Kidney capillary endothelial cell (primary cell): Measurements from ENCODE around the gene MYMK.

Source experiments
- DNase-seq: peaks from one replicate; pipeline ENCODE4 v3.0.0-alpha.2; 2018; ENCODE audit warnings: low spot score

MYMK gene

DNA sequence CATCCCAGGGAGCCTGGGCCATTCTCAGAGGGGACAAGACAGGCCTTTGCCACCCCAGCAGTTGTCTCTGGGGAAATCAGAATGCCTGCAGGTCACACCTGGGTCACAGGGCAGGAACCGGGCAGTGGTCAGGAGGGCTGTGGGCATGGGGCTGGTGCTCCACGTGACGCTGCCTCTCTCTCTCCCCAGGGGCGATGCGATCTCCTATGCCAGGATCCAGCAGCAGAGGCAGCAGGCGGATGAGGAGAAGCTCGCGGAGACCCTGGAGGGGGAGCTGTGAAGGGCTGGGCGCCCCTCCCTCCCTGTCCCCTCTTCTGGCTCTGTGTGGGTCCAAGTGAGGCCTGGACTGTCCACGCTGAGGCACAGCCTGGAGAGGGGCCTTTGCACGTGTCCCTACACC, 56.4 kb downstream of the MYMK start:
- DNase-seq, result no peak

DNA sequence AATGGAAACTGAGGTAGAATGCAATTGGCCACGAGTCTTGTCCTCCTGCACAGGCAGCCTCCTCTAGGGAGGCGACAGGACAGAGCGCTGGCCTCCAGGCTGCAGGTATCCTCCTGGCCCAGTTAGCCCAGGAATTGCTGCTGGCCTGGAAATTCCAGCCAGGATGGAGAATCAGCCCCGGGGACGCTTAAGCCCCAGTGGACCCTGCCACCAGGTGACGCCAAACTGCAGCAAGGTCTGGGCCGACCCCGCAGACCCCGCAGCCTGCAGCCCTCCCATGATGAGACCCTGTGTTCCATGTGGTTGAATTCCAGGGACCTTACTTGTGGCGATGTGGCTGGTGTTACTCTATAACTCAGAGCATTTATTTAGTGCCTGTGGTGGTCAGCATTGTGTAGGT, 57.7 kb downstream of the MYMK start:
- no peak for DNase-seq

DNA sequence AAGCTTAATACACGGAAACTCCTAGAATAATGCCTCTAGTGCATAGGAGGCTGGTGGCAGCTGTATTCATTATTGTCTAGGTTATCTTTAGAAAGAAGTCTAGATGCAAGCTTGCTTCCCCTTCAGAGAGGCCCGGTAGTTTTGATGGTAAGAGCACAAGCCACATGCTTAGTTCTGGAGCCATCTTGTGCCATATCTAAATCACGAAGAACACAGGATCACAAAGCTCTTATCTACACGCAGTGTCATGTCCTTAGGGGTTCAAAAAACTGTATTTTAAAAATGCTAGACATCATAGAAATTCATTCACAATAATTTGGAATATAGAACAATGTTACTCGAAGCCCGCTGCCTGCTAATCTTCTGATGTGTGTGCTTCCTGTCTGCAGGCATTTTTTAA, 58.8 kb downstream of the MYMK start:
- DNase-seq, result no peak

DNA sequence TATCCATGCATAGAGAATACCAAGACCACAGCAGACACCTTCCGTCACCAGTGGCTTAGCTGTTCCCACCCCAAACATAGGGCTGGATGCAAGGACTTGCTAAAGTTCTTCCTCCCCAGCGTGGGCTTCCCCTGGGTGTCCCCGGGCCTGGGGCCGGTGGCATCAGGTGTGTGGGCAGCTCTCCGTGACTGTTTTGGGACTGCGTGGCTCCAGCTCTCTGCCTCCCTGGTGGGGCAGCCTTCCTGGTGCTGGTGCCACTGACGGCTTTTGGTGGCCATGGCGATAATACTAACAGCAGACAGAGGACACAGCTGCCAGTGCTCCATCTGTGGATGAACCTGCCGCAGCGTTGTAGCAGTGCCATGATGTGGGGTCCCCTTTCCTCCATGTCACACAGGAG, 60.1 kb downstream of the MYMK start:
- DNase-seq, result no peak
